K562 (cell line): Measurements from ENCODE around the gene MRPS26. TPM values are rescaled to one million over a fixed set of nuclear protein-coding genes. Genes with fewer than 3 reads are reported as not detected.

Experiments used
- ATAC-seq: fragments of 200-7000 bp; cut with Tn5 transposase; 3 replicates; pipeline ENCODE4 v1.9.1; 2020; ENCODE audit warnings: moderate library complexity
- BruUV-seq: library from RNA; stranded (reverse); fragments of 400-500 nt; replicated peaks from 2 replicates; lab custom pipeline; 2021; lab: Mats Ljungman, UMichigan
- CTCF ChIA-PET: fragments of 300-600 bp; formaldehyde crosslinking; extraction: SDS; loops from one replicate; lab custom pipeline; 2021; ENCODE audit warnings: low intra/inter-chr PET ratio; lab: Yijun Ruan, JAX
- POLR2A ChIA-PET: fragments of 300-600, 350-650 bp; sonication (Branson Sonifier 250); formaldehyde crosslinking; extraction: SDS; loops from one replicate; lab custom pipeline; 2021; ENCODE audit warnings: antibody characterized with exemption, inconsistent platforms; lab: Yijun Ruan, JAX
- DNase-seq, 4 experiments: peaks; one replicate each; pipeline versions ENCODE4 v3.0.0 to v3.0.0-alpha.2; 2011 to 2018; ENCODE audit warnings: low spot score in 3 of 4, mixed read lengths in 3 of 4; ENCODE audit errors: extremely low read depth in 1 of 4
- FAIRE-seq: peaks from 2 replicates; lab custom pipeline; 2011; peaks lifted over from hg19 to GRCh38; lab: Jason Lieb, UNC
- H2AFZ ChIP-seq: 2 replicates; pipeline ENCODE4 v1.6.0; 2011; ENCODE audit warnings: low read depth, low read length, control low read depth, inconsistent platforms
- H3K27ac ChIP-seq: fragments of 200-600 bp; 3 replicates; pipeline ENCODE4 v1.8.0; 2011; ENCODE audit warnings: low read depth, mild to moderate bottlenecking, control low read depth, inconsistent platforms, low read length, moderate library complexity, mixed read lengths; ENCODE audit errors: extremely low read depth
- H3K27me3 ChIP-seq, 2 experiments: fragments of 300-600 bp in 1 of 2; 2 replicates in 1 of 2; 3 replicates in 1 of 2; pipeline versions ENCODE4 v1.6.0 to v1.8.0; 2011; ENCODE audit warnings: inconsistent platforms in 2 of 2, low read length in 2 of 2, mild to moderate bottlenecking in 1 of 2, mixed read lengths in 1 of 2, moderate library complexity in 1 of 2; ENCODE audit not compliant: control insufficient read depth in 2 of 2, insufficient read depth in 2 of 2
- H3K36me3 ChIP-seq: fragments of 300-600 bp; 3 replicates; pipeline ENCODE4 v1.8.0; 2011; ENCODE audit warnings: mild to moderate bottlenecking, low read length, inconsistent platforms; ENCODE audit not compliant: control insufficient read depth, insufficient read depth
- H3K4me1 ChIP-seq, 2 experiments: fragments of 200-600 bp in 1 of 2; replicated peaks in 1 of 2; 2 replicates in 1 of 2; 3 replicates in 1 of 2; pipeline versions ENCODE4 v1.5.1 to v1.8.0; 2011; ENCODE audit warnings: inconsistent platforms in 2 of 2, low read length in 2 of 2, mild to moderate bottlenecking in 1 of 2, mixed read lengths in 1 of 2, moderate library complexity in 1 of 2; ENCODE audit not compliant: control insufficient read depth in 2 of 2, insufficient read depth in 2 of 2
- H3K4me2 ChIP-seq: 2 replicates; pipeline ENCODE4 v1.6.1; 2011; ENCODE audit warnings: low read length, control low read depth, inconsistent platforms, mixed read lengths; ENCODE audit not compliant: insufficient read depth
- H3K4me3 ChIP-seq: fragments of 200-600 bp; sonication (generic), shearing (Covaris generic); 2 replicates; pipeline ENCODE4 v1.5.1; 2016; ENCODE audit warnings: control low read depth, inconsistent platforms
- H3K79me2 ChIP-seq: fragments of 200-600 bp; 3 replicates; pipeline ENCODE4 v1.8.0; 2011; ENCODE audit warnings: low read length, inconsistent platforms; ENCODE audit not compliant: control insufficient read depth, insufficient read depth
- H3K9ac ChIP-seq, 2 experiments: 2 replicates each; pipeline versions ENCODE4 v1.6.0 to v1.6.1; 2011; ENCODE audit warnings: low read depth in 2 of 2, low read length in 2 of 2, control low read depth in 1 of 2, inconsistent platforms in 1 of 2, mild to moderate bottlenecking in 1 of 2, mixed read lengths in 1 of 2; ENCODE audit not compliant: insufficient read depth in 1 of 2
- H3K9me1 ChIP-seq: one replicate; pipeline ENCODE4 v1.6.0; 2011; ENCODE audit warnings: inconsistent platforms, mild to moderate bottlenecking, low read length, moderate library complexity; ENCODE audit not compliant: control insufficient read depth, insufficient read depth
- H3K9me3 ChIP-seq: replicated peaks from 2 replicates; pipeline ENCODE4 v1.5.1; 2011; ENCODE audit warnings: low read depth, low read length, inconsistent platforms; ENCODE audit not compliant: control insufficient read depth, insufficient read depth
- H4K20me1 ChIP-seq: replicated peaks from 2 replicates; pipeline ENCODE4 v1.6.1; 2011; ENCODE audit warnings: low read length, inconsistent platforms, mixed read lengths; ENCODE audit not compliant: control insufficient read depth, insufficient read depth
- CTBP1 ChIP-seq: fragments of 450-650 bp; IDR thresholded peaks from 2 replicates; pipeline ENCODE4 v1.6.1; 2016; ENCODE audit warnings: borderline replicate concordance
- GATAD2A ChIP-seq: fragments of 450-650 bp; IDR thresholded peaks from 2 replicates; pipeline ENCODE4 v1.6.1; 2017
- HDAC8 ChIP-seq: fragments of 450-650 bp; IDR thresholded peaks from 2 replicates; pipeline ENCODE4 v1.6.1; 2016; ENCODE audit warnings: mild to moderate bottlenecking, missing genetic modification characterization, moderate library complexity, missing compliant biosample characterization
- ILF3 ChIP-seq: fragments of 450-650 bp; IDR thresholded peaks from 2 replicates; pipeline ENCODE4 v1.6.1; 2018; ENCODE audit warnings: antibody characterized with exemption, mild to moderate bottlenecking, moderate library complexity, borderline replicate concordance
- IRF1 ChIP-seq: sonication (generic); formaldehyde crosslinking; IDR thresholded peaks from 2 replicates; pipeline ENCODE4 v1.8.0; 2022; ENCODE audit warnings: missing genetic modification reagents, mild to moderate bottlenecking, borderline replicate concordance
- RB1 ChIP-seq: fragments of 450-650 bp; IDR thresholded peaks from 2 replicates; pipeline ENCODE4 v1.6.1; 2017; ENCODE audit warnings: low read depth, mild to moderate bottlenecking
- SAFB ChIP-seq: fragments of 200-400 bp; formaldehyde crosslinking; IDR thresholded peaks from 2 replicates; pipeline ENCODE4 v1.6.1; 2017; ENCODE audit warnings: low read depth, low read length, borderline replicate concordance
- SMC3 ChIP-seq: conservative IDR thresholded peaks from 2 replicates; pipeline ENCODE4 v1.6.1; 2011; ENCODE audit warnings: low read depth, low read length, improper control_type of control experiment; ENCODE audit not compliant: insufficient read depth
- STAG1 ChIP-seq: sonication (generic); formaldehyde crosslinking; IDR thresholded peaks from 2 replicates; pipeline ENCODE4 v1.5.0; 2020; ENCODE audit warnings: missing genetic modification reagents, borderline replicate concordance
- TCF15 ChIP-seq: fragments of 250-450 bp; sonication (Bioruptor Pico); IDR thresholded peaks from 2 replicates; pipeline ENCODE4 v1.8.0; 2022; ENCODE audit warnings: moderate library complexity, mild to moderate bottlenecking, inconsistent platforms
- TOE1 ChIP-seq, 2 experiments: fragments of 450-650 bp in 1 of 2; sonication (generic) in 1 of 2; formaldehyde crosslinking in 1 of 2; IDR thresholded peaks; 2 replicates each; pipeline versions ENCODE4 v1.7.1 to v1.8.0; 2016 to 2022; ENCODE audit warnings: borderline replicate concordance in 2 of 2, mild to moderate bottlenecking in 2 of 2, antibody characterized with exemption in 1 of 2, inconsistent platforms in 1 of 2, low read depth in 1 of 2, missing genetic modification reagents in 1 of 2, moderate library complexity in 1 of 2
- ZNF3 ChIP-seq: fragments of 250-450 bp; sonication (Bioruptor Pico); IDR thresholded peaks from 2 replicates; pipeline ENCODE4 v1.5.0; 2021; ENCODE audit warnings: mild to moderate bottlenecking, moderate library complexity
- in situ Hi-C: fragments of 300-500 bp; cut with MboI; formaldehyde crosslinking; loops from 4 replicates; pipeline ENCODE4 v1.15.0; 2018; ENCODE audit warnings: inconsistent platforms, mixed read lengths
- intact Hi-C: fragments of 100-400 bp; cut with micrococcal nuclease; formaldehyde crosslinking; loops from 2 replicates; pipeline ENCODE4 v1.14.2; 2022
- polyA plus RNA-seq, 8 experiments: library from polyadenylated mRNA; depleted of rRNA in 4 of 8; stranded (reverse) in 5 of 8; unstranded in 3 of 8; fragments of >200 nt; fragmentation: Nextera tagmentation in 2 of 8; fragmentation: Illumina TruSeq in 1 of 8; extraction: Ambion mirVana in 2 of 8; extraction: Trizol in 1 of 8; gene quantifications; 2 replicates each; pipeline versions ENCODE4 v1.2.1 to v1.2.3, GENCODE V29; 2011 to 2014; ENCODE audit warnings: inconsistent platforms in 1 of 8, missing spikeins in 1 of 8
- total RNA-seq, 7 experiments: library from RNA; depleted of rRNA in 6 of 7; stranded (reverse); fragments of >200 nt in 6 of 7; fragmentation: Illumina TruSeq in 2 of 7; extraction: Trizol in 2 of 7; gene quantifications; 2 replicates each; pipeline versions ENCODE4 v1.2.1 to v1.2.3, GENCODE V29; 2011 to 2021; ENCODE audit warnings: low replicate concordance in 1 of 7
- TF ChIP-seq, protein P1 (sequence below): fragments of 450-650 bp; IDR thresholded peaks from 2 replicates; pipeline ENCODE4 v1.6.1; 2016; ENCODE audit warnings: missing biosample characterization, missing genetic modification characterization
- TF ChIP-seq, protein P2 (sequence below): IDR thresholded peaks from 2 replicates; pipeline ENCODE4 v1.6.1; 2011; ENCODE audit warnings: borderline replicate concordance, low read depth, mild to moderate bottlenecking, moderate library complexity, low read length; ENCODE audit not compliant: insufficient read depth, poor library complexity, severe bottlenecking

Gene MRPS26
- total and polyA plus RNA-seq, 9 of the 15 experiments (the other 6 are each of a cell fraction or from before 2014, with no cell fraction given) = 2.7 to 70.5 (median 28.8) TPM

GRCh38 chr20:3045816-3046676 is at the start of gene MRPS26 (continued):
- TF ChIP-seq RB1 = peak; percentile 56; the same call in 1 of the 2 replicates
- TF ChIP-seq GATAD2A = no peak
- TF ChIP-seq CTBP1 = peak; percentile 77
- TF ChIP-seq IRF1 (CRISPR knock-in tag) = no peak
- TF ChIP-seq SAFB = peak; percentile 80
- 0 out of 2 replicates have a peak, but pooled peaks have one; percentile 9 for TF ChIP-seq TOE1 (IDR thresholded peaks at IDR 0.05; ENCODE audit: borderline replicate concordance)
- TF ChIP-seq TOE1 (CRISPR knock-in tag; IDR thresholded peaks at IDR 0.05; ENCODE audit: borderline replicate concordance, low read depth) = no peak

- no peak overlapping the region for H3K4me3 ChIP-seq
- no peaks in the 10 kb centered on the region for H4K20me1 ChIP-seq
- ChIA-PET POLR2A (no interaction called here), CTCF (interaction anchor here (1.3 kb wide), 1 partner anchor 85 kb away, joined by 4 read pairs; no protein-coding TSS in a partner anchor)
- in situ Hi-C loops = loop anchor here (10.0 kb wide), 1 partner anchor 244 kb away; no protein-coding TSS in a partner anchor
- H3K4me2 ChIP-seq = no peak overlapping the region
- H3K4me1 ChIP-seq = no peaks in the 10 kb centered on the region
- H3K27ac ChIP-seq = no peak overlapping the region
- no TSS peak for BruUV-seq
- no peak for DNase-seq
- no peak for ATAC-seq
- H3K9me3 ChIP-seq = no peaks in the 10 kb centered on the region
- no peak overlapping the region for H3K9ac ChIP-seq
- intact Hi-C loops = no loop called here
- no peaks in the 10 kb centered on the region for H3K9me1 ChIP-seq
- peaks cover 24% of the 10 kb centered on the region for H3K36me3 ChIP-seq
- H3K79me2 ChIP-seq = no peaks in the 10 kb centered on the region
- no peak for TF ChIP-seq STAG1 (CRISPR knock-in tag)
- TF ChIP-seq, protein P1, sequence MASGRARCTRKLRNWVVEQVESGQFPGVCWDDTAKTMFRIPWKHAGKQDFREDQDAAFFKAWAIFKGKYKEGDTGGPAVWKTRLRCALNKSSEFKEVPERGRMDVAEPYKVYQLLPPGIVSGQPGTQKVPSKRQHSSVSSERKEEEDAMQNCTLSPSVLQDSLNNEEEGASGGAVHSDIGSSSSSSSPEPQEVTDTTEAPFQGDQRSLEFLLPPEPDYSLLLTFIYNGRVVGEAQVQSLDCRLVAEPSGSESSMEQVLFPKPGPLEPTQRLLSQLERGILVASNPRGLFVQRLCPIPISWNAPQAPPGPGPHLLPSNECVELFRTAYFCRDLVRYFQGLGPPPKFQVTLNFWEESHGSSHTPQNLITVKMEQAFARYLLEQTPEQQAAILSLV (tag) = no peak
- TF ChIP-seq ILF3 = no peak
- no peak for TF ChIP-seq CTBP1
- TF ChIP-seq ZNF3 (CRISPR knock-in tag) = no peak
- TF ChIP-seq, protein P2, sequence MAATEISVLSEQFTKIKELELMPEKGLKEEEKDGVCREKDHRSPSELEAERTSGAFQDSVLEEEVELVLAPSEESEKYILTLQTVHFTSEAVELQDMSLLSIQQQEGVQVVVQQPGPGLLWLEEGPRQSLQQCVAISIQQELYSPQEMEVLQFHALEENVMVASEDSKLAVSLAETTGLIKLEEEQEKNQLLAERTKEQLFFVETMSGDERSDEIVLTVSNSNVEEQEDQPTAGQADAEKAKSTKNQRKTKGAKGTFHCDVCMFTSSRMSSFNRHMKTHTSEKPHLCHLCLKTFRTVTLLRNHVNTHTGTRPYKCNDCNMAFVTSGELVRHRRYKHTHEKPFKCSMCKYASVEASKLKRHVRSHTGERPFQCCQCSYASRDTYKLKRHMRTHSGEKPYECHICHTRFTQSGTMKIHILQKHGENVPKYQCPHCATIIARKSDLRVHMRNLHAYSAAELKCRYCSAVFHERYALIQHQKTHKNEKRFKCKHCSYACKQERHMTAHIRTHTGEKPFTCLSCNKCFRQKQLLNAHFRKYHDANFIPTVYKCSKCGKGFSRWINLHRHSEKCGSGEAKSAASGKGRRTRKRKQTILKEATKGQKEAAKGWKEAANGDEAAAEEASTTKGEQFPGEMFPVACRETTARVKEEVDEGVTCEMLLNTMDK = no peak
- no peak for TF ChIP-seq TCF15 (CRISPR knock-in tag)
- TF ChIP-seq HDAC8 (tag) = no peak
- TF ChIP-seq SMC3 = no peak
- TF ChIP-seq, all 486 proteins: peak for 0
- no peak for FAIRE-seq
- Histone ChIP-seq H3K27me3 (no peaks in the 10 kb centered on the region), H2AFZ (no peak overlapping the region)
These were observed 47.1 kb upstream of the MRPS26 start for GRCh38 chr20:2998728-2999127.
